Neural cell (in vitro differentiated cells): ENCODE data around the gene HDAC4. TPM values are rescaled to one million over a fixed set of nuclear protein-coding genes. Genes with fewer than 3 reads are reported as not detected.

Experiments
- H2AFZ ChIP-seq: fragments of 200-600, 300-800 bp; sonication (generic), shearing (Covaris generic); 2 replicates; pipeline ENCODE4 v1.6.0; 2014; ENCODE audit warnings: low read depth, mild to moderate bottlenecking, antibody characterized with exemption, low read length, moderate library complexity
- H3F3A ChIP-seq: fragments of 200-600 bp; shearing (Covaris generic); 2 replicates; pipeline ENCODE4 v1.6.1; 2016; ENCODE audit warnings: mild to moderate bottlenecking, moderate library complexity, mixed read lengths, antibody characterized with exemption, low read length; ENCODE audit not compliant: insufficient read depth, poor library complexity, severe bottlenecking
- H3K27ac ChIP-seq: fragments of 200-600, 300-800 bp; sonication (generic), shearing (Covaris generic); 2 replicates; pipeline ENCODE4 v1.5.1; 2014; ENCODE audit warnings: mild to moderate bottlenecking, low read length, moderate library complexity
- H3K27me3 ChIP-seq: fragments of 300-800, 200-600 bp; sonication (generic), shearing (Covaris generic); 2 replicates; pipeline ENCODE4 v1.6.0; 2014; ENCODE audit warnings: mild to moderate bottlenecking, low read depth, low read length, moderate library complexity; ENCODE audit not compliant: insufficient read depth
- H3K36me3 ChIP-seq: fragments of 300-800, 200-600 bp; sonication (generic), shearing (Covaris generic); 2 replicates; pipeline ENCODE4 v1.5.1; 2014; ENCODE audit warnings: mild to moderate bottlenecking, antibody characterized with exemption, low read length, moderate library complexity; ENCODE audit not compliant: insufficient read depth
- H3K4me2 ChIP-seq: fragments of 300-800, 200-600 bp; sonication (generic), shearing (Covaris generic); 2 replicates; pipeline ENCODE4 v1.6.0; 2014; ENCODE audit warnings: mild to moderate bottlenecking, low read length
- H3K4me3 ChIP-seq: fragments of 300-800, 200-600 bp; sonication (generic), shearing (Covaris generic); 2 replicates; pipeline ENCODE4 v1.5.1; 2014; ENCODE audit warnings: mild to moderate bottlenecking, low read length, moderate library complexity
- H3K79me2 ChIP-seq: fragments of 200-600 bp; shearing (Covaris generic); replicated peaks from 2 replicates; pipeline ENCODE4 v1.6.0; 2014; ENCODE audit warnings: mild to moderate bottlenecking, low read length, moderate library complexity; ENCODE audit not compliant: insufficient read depth
- H3K9ac ChIP-seq: fragments of 300-800, 200-600 bp; sonication (generic), shearing (Covaris generic); 2 replicates; pipeline ENCODE4 v1.6.1; 2016; ENCODE audit warnings: mild to moderate bottlenecking, low read length, mixed read lengths
- H3K9me2 ChIP-seq: fragments of 200-600 bp; shearing (Covaris generic); 2 replicates; pipeline ENCODE4 v1.6.1; 2016; ENCODE audit warnings: mild to moderate bottlenecking, low read length, mixed read lengths; ENCODE audit not compliant: insufficient read depth
- H3K9me3 ChIP-seq: fragments of 200-600, 300-800 bp; sonication (generic), shearing (Covaris generic); 2 replicates; pipeline ENCODE4 v1.6.1; 2016; ENCODE audit warnings: mild to moderate bottlenecking, mixed run types, low read length, moderate library complexity, mixed read lengths
- H4K20me1 ChIP-seq: fragments of 200-600 bp; shearing (Covaris generic); 2 replicates; pipeline ENCODE4 v1.6.1; 2016; ENCODE audit warnings: mild to moderate bottlenecking, mixed run types; ENCODE audit not compliant: insufficient read depth
- CTCF ChIP-seq: fragments of 450-650 bp; IDR thresholded peaks from 2 replicates; pipeline ENCODE4 v1.5.1; 2014; ENCODE audit warnings: antibody characterized with exemption, mild to moderate bottlenecking, moderate library complexity; ENCODE audit not compliant: poor library complexity, severe bottlenecking
- EP300 ChIP-seq: fragments of 450-650 bp; conservative IDR thresholded peaks from 2 replicates; pipeline ENCODE4 v1.6.1; 2014; ENCODE audit warnings: antibody characterized with exemption, mild to moderate bottlenecking, moderate library complexity; ENCODE audit not compliant: poor library complexity, severe bottlenecking
- EZH2 ChIP-seq: fragments of 200-600, 300-800 bp; shearing (Covaris generic), sonication (generic); IDR thresholded peaks from 2 replicates; pipeline ENCODE4 v1.6.1; 2014; ENCODE audit warnings: antibody characterized with exemption, low read length, borderline replicate concordance, mild to moderate bottlenecking; ENCODE audit not compliant: insufficient read depth, poor library complexity, severe bottlenecking
- MXI1 ChIP-seq: fragments of 450-650 bp; conservative IDR thresholded peaks from 2 replicates; pipeline ENCODE4 v1.6.1; 2014; ENCODE audit warnings: antibody characterized with exemption, mild to moderate bottlenecking; ENCODE audit not compliant: poor library complexity, severe bottlenecking
- POLR2AphosphoS5 ChIP-seq: IDR thresholded peaks from 2 replicates; pipeline ENCODE4 v1.6.1; 2012
- RAD21 ChIP-seq: fragments of 450-650 bp; conservative IDR thresholded peaks from 2 replicates; pipeline ENCODE4 v1.6.1; 2014; ENCODE audit warnings: antibody characterized with exemption, mild to moderate bottlenecking, moderate library complexity
- REST ChIP-seq: IDR thresholded peaks from 2 replicates; pipeline ENCODE4 v1.6.1; 2012; ENCODE audit warnings: borderline replicate concordance
- SMC3 ChIP-seq: fragments of 450-650 bp; conservative IDR thresholded peaks from 2 replicates; pipeline ENCODE4 v1.6.1; 2014; ENCODE audit warnings: antibody characterized with exemption, mild to moderate bottlenecking, moderate library complexity; ENCODE audit not compliant: poor library complexity
- TAF1 ChIP-seq: IDR thresholded peaks from 2 replicates; pipeline ENCODE4 v1.6.1; 2012; ENCODE audit warnings: low read depth
- polyA plus RNA-seq: library from polyadenylated mRNA; depleted of rRNA; stranded (reverse); fragments of >200 nt; gene quantifications from 2 replicates; pipeline ENCODE4 v1.2.3, GENCODE V29; 2014

Gene HDAC4
- polyA plus RNA-seq, 1 donor from 2014 or later: 3.4 TPM

GRCh38 chr2:239272626-239273025 lies 128.2 kb downstream of the HDAC4 start:
- Histone ChIP-seq H3K27me3 (no peaks in the 10 kb centered on the region), H3K9me3 (no peaks in the 10 kb centered on the region), H3F3A (no peaks in the 10 kb centered on the region), H3K79me2 (peaks cover 7% of the 10 kb centered on the region), H3K36me3 (no peaks in the 10 kb centered on the region), H4K20me1 (no peaks in the 10 kb centered on the region), H3K9me2 (no peaks in the 10 kb centered on the region), H3K4me2 (no peak overlapping the region), H2AFZ (no peak overlapping the region), H3K9ac (no peak overlapping the region), H3K27ac (no peak overlapping the region), H3K4me3 (no peak overlapping the region)
- TF ChIP-seq CTCF (no peak), EZH2 (no peak), MXI1 (no peak), SMC3 (no peak), TAF1 (no peak), REST (no peak), POLR2AphosphoS5 (no peak), EP300 (no peak), RAD21 (no peak)

- Histone ChIP-seq H3K4me2 (no peak overlapping the region), H4K20me1 (no peaks in the 10 kb centered on the region), H3K9me3 (no peaks in the 10 kb centered on the region), H3K9me2 (no peaks in the 10 kb centered on the region), H3K79me2 (peaks cover 7% of the 10 kb centered on the region), H3K36me3 (no peaks in the 10 kb centered on the region), H2AFZ (no peak overlapping the region), H3K27me3 (no peaks in the 10 kb centered on the region), H3K27ac (no peak overlapping the region), H3K4me3 (no peak overlapping the region), H3F3A (no peaks in the 10 kb centered on the region), H3K9ac (no peak overlapping the region)
- no peak for TF ChIP-seq TAF1
- TF ChIP-seq CTCF: no peak
- TF ChIP-seq EP300: no peak
Measured at GRCh38 chr2:239271882-239272281, 128.9 kb downstream of the HDAC4 start.
